ENCODE results near the gene GRIP2.

Gene GRIP2

GRCh38 chr3:14547693-14548092 is 7.6 kb upstream of the GRIP2 start:
- Histone ChIP-seq H3K27me3 (ENCODE audit: control insufficient read depth, insufficient read depth, low read length) (no peaks in the 10 kb centered on the region), H3K9me3 (ENCODE audit: control insufficient read depth, low read length) (no peaks in the 10 kb centered on the region), H3K4me3 (ENCODE audit: low read depth, low read length) (no peak overlapping the region), H3K27ac (no peak overlapping the region), H3K4me1 (no peaks in the 10 kb centered on the region), H3K79me2 (no peaks in the 10 kb centered on the region), H3K36me3 (ENCODE audit: control insufficient read depth, insufficient read depth, low read length) (no peaks in the 10 kb centered on the region), H2AFZ (no peak overlapping the region), H3K9ac (no peak overlapping the region), H3K4me2 (ENCODE audit: low read length) (no peak overlapping the region)
- no peak for TF ChIP-seq CTCF (IDR thresholded peaks at IDR 0.05)

- no peak for TF ChIP-seq CTCF (IDR thresholded peaks at IDR 0.05)
- no peaks in the 10 kb centered on the region for H3K4me1 ChIP-seq
- no peaks in the 10 kb centered on the region for H3K9me3 ChIP-seq (ENCODE audit: control insufficient read depth, low read length)
- H3K36me3 ChIP-seq (ENCODE audit: control insufficient read depth, insufficient read depth, low read length), result no peaks in the 10 kb centered on the region
- H3K4me3 ChIP-seq (ENCODE audit: low read depth, low read length), result no peak overlapping the region
- no peaks in the 10 kb centered on the region for H3K27me3 ChIP-seq (ENCODE audit: control insufficient read depth, insufficient read depth, low read length)
- H3K9ac ChIP-seq, result no peak overlapping the region
- no peak overlapping the region for H3K4me2 ChIP-seq (ENCODE audit: low read length)
- no peaks in the 10 kb centered on the region for H3K79me2 ChIP-seq
- no peak overlapping the region for H2AFZ ChIP-seq
- H3K27ac ChIP-seq, result no peak overlapping the region
Observed at GRCh38 chr3:14546041-14546440, 5.9 kb upstream of the GRIP2 start.

GRCh38 chr3:14545251-14545635 is 5.1 kb upstream of the GRIP2 start:
- H3K9ac ChIP-seq, result no peak overlapping the region
- no peaks in the 10 kb centered on the region for H3K79me2 ChIP-seq
- no peak overlapping the region for H3K4me3 ChIP-seq (ENCODE audit: low read depth, low read length)
- no peak overlapping the region for H3K27ac ChIP-seq
- TF ChIP-seq CTCF (IDR thresholded peaks at IDR 0.05), result no peak
- no peaks in the 10 kb centered on the region for H3K9me3 ChIP-seq (ENCODE audit: control insufficient read depth, low read length)
- no peaks in the 10 kb centered on the region for H3K27me3 ChIP-seq (ENCODE audit: control insufficient read depth, insufficient read depth, low read length)
- no peak overlapping the region for H3K4me2 ChIP-seq (ENCODE audit: low read length)
- no peak overlapping the region for H2AFZ ChIP-seq
- no peaks in the 10 kb centered on the region for H3K4me1 ChIP-seq
- H3K36me3 ChIP-seq (ENCODE audit: control insufficient read depth, insufficient read depth, low read length), result no peaks in the 10 kb centered on the region

DNA sequence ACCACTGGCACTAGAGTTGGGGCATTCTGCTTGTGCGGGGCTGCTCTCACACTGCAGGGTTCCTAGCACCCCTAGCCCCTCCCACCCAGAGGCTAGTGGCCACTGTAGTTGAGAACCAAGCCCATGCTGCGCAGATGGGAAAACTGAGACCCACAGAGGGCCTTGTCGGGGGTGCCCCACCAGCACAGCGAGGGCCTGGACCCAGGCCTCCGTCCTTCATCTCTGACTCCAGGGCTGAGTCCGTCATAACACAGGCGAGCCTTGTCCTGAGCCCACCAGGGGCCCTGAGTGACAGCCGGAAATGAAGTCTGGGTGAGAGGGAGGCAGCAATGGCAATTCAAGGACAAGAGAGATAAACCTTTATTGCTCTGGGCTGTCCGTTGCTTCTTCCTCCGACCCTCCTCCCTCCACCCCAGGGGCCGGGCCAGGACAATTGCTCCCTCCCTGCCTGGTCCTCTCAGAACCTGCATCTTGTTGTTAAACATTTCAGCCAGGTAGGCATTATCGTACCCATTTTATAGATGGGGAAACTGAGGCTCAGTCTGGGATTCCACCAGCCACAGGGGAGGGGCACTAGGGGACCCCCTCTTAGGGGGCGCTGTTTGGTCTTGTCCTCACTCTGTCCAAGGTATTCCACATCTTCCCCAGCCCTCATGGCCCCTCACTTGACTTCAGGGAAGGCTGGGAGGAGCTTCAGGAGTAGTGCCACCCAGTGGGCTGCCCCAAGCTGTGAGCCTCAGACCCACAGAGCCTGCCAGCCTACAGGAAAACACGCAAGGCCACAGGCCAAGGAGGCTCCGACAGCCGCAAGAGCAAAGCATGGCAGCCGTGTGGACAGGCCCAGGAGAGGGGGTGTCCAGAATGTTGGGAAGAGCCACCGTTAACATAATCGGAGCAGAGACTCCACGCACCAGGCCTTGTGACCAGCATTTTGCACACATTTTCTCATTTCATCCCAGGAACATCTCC is 4.4 kb upstream of the GRIP2 start:
- H3K36me3 ChIP-seq (ENCODE audit: control insufficient read depth, insufficient read depth, low read length), result no peaks in the 10 kb centered on the region
- H3K4me3 ChIP-seq (ENCODE audit: low read depth, low read length), result no peak overlapping the region
- TF ChIP-seq CTCF (IDR thresholded peaks at IDR 0.05), result no peak
- no peaks in the 10 kb centered on the region for H3K79me2 ChIP-seq
- H3K27ac ChIP-seq, result no peak overlapping the region
- no peaks in the 10 kb centered on the region for H3K27me3 ChIP-seq (ENCODE audit: control insufficient read depth, insufficient read depth, low read length)
- no peak overlapping the region for H3K9ac ChIP-seq
- H3K4me2 ChIP-seq (ENCODE audit: low read length), result no peak overlapping the region
- no peak overlapping the region for H2AFZ ChIP-seq
- H3K4me1 ChIP-seq, result no peaks in the 10 kb centered on the region
- H3K9me3 ChIP-seq (ENCODE audit: control insufficient read depth, low read length), result no peaks in the 10 kb centered on the region

DNA sequence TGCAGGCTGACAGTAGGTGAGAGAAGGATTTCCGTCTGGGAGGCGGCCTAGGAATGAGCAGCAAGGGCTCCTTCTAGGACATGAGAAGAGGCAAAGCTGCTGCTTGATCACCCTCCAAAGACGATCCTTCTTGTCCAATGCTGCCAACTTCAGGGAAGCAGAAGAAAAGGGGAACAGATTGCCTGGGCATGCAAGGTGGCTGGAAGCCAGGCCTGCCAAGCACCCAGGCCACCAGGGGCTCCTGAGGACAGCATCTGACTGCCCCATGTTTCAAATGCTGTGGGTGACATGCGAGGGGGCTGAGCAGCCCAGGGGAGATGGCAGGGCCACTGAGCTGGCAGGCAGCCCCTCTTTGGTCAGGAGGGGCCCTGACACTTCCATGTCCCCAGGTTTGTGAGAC is 3.3 kb upstream of the GRIP2 start:
- Histone ChIP-seq H3K27ac (no peak overlapping the region), H3K9ac (no peak overlapping the region), H3K4me1 (no peaks in the 10 kb centered on the region), H3K79me2 (no peaks in the 10 kb centered on the region), H3K4me2 (ENCODE audit: low read length) (no peak overlapping the region), H3K36me3 (ENCODE audit: control insufficient read depth, insufficient read depth, low read length) (no peaks in the 10 kb centered on the region), H3K4me3 (ENCODE audit: low read depth, low read length) (no peak overlapping the region), H3K27me3 (ENCODE audit: control insufficient read depth, insufficient read depth, low read length) (no peaks in the 10 kb centered on the region), H3K9me3 (ENCODE audit: control insufficient read depth, low read length) (no peaks in the 10 kb centered on the region), H2AFZ (no peak overlapping the region)
- no peak for TF ChIP-seq CTCF (IDR thresholded peaks at IDR 0.05)
